Heart left ventricle (tissue), 13 donors: ENCODE results near the gene AKR1D1.

Experiments
- CTCF ChIP-seq, 12 donors: fragments of 200-600 bp; sonication (generic) in 4 of 12; IDR thresholded peaks; one replicate each; pipeline versions ENCODE4 v1.5.0 to v1.8.0; 2018 to 2022; ENCODE audit warnings: antibody characterized with exemption in 12 of 12, mild to moderate bottlenecking in 5 of 12
- POLR2A ChIP-seq, 2 donors: fragments of 450-650 bp; IDR thresholded peaks; one replicate each; pipeline ENCODE4 v1.6.1; 2017; ENCODE audit warnings: antibody characterized with exemption in 2 of 2, mild to moderate bottlenecking in 2 of 2, moderate library complexity in 2 of 2
- donor health status: ischemic (EF 13 %, LVEDD 7.1; RV severe dilation, severe dysfunction).
- donor health status: DM: no; HTN: yes; CAD: no.
- donor health status: DM: no; HTN: no; CAD: no.
- donor health status: ischemic (EF 25% LVEDD 6.9; RV normal size, moderate dysfunction).
- donor health status: ischemic (EF 25% LVEDD 5.7; RV mildly dilated, moderate dysfunction).
- donor health status: ischemic (EF 35%, LVEDD 5.7; RV mildly dilated, moderate dysfunction).
- donor health status: nonischemic (EF 11% LVEDD 7.7; RV severe dilation, severe dysfunction).
- donor health status: DM: yes; HTN: yes; CAD: no.
- donor health status: PGD.
- donor health status: ischemic (EF 29% LVEDD 5.4; RV normal size, mild dysfunction).
- donor health status: nonischemic (EF 23%, LVEDD 6.1; RV moderate dilation, normal function).

DNA sequence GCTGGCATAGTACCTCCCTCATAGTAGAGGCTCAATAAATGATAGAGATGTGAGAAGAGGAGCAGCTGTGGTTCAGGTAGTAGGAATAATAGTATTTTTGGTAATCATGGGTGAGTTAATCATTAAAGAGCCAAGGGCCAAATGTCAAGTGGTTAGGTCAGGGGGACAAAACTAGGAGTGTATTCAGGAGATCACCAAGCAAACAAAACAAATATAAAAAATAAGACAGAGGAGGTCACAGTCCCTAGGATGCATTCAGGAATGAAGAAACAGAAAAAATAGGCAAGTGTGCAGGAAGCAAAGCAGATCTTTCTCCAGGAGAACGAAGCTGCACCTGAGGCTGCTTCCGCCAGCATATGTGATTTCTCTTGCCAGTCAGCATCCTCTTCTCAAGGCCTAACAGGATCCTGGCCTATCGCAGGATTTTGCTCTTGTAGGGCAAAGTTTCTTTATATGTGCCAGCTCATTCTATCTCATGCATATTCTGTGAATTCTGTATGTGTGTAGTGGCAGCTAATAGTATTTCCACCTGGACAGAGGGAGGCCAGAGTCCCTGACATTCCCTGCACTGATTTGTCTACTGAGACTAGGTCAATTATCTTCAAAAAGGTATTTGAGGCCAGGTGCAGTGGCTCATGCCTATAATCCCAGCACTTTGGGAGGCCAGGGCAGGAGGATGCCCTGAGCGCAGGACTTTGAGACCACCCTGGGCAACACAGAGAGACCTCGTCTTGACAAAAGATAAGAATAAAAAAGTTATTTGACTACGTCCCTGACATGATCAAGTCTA lies 82.7 kb downstream of the AKR1D1 start:
- TF ChIP-seq CTCF (IDR thresholded peaks at IDR 0.05) (no peak), POLR2A (IDR thresholded peaks at IDR 0.05) (no peak)
